Gastrocnemius medialis (tissue), 4 donors: ENCODE results near the gene FAM53A. TPM values are rescaled to one million over a fixed set of nuclear protein-coding genes. Genes with fewer than 3 reads are reported as not detected.

Experiments
- ATAC-seq, 2 donors: fragments of 150-250 bp; one replicate each; pipeline ENCODE4 v1.9.1; 2016
- DNase-seq, 2 donors: peaks; one replicate each; pipeline ENCODE4 v3.0.0-alpha.2; 2019
- H3K27ac ChIP-seq, 4 donors: fragments of 200-600 bp; sonication (generic); 1 replicate in 1 of 4; 2 replicates in 3 of 4; pipeline ENCODE4 v1.5.1; 2016 to 2018; ENCODE audit warnings: mild to moderate bottlenecking in 2 of 4, moderate library complexity in 1 of 4
- H3K27me3 ChIP-seq, 3 donors: fragments of 200-600 bp; sonication (generic) in 2 of 3; 1 replicate in 1 of 3; 2 replicates in 2 of 3; pipeline versions ENCODE4 v1.5.1 to v1.6.0; 2016 to 2019; ENCODE audit warnings: mild to moderate bottlenecking in 1 of 3, moderate library complexity in 1 of 3
- H3K36me3 ChIP-seq, 2 donors: fragments of 200-600 bp; sonication (generic) in 1 of 2; one replicate each; pipeline ENCODE4 v1.5.1; 2017 to 2018
- H3K4me1 ChIP-seq, 2 donors: fragments of 200-600 bp; sonication (generic) in 1 of 2; one replicate each; pipeline ENCODE4 v1.5.1; 2016 to 2017; ENCODE audit warnings: mild to moderate bottlenecking in 2 of 2
- H3K4me3 ChIP-seq, 4 donors: fragments of 200-600 bp; sonication (generic) in 3 of 4; 1 replicate in 1 of 4; 2 replicates in 3 of 4; pipeline ENCODE4 v1.5.1; 2016 to 2019; ENCODE audit warnings: mild to moderate bottlenecking in 2 of 4
- H3K9me3 ChIP-seq, 3 donors: fragments of 200-600 bp; sonication (generic) in 2 of 3; 1 replicate in 1 of 3; 2 replicates in 2 of 3; pipeline ENCODE4 v1.5.1; 2016 to 2019
- CTCF ChIP-seq, 5 experiments: fragments of 450-650 bp in 3 of 5; fragments of 200-600 bp in 2 of 5; sonication (generic) in 2 of 5; IDR thresholded peaks in 4 of 5; conservative IDR thresholded peaks in 1 of 5; 1 replicate in 4 of 5; 2 replicates in 1 of 5; pipeline ENCODE4 v1.5.1; 2016 to 2019; ENCODE audit warnings: antibody characterized with exemption in 5 of 5, mild to moderate bottlenecking in 3 of 5, moderate library complexity in 3 of 5
- POLR2A ChIP-seq, 2 donors: fragments of 450-650 bp; IDR thresholded peaks; one replicate each; pipeline ENCODE4 v1.6.1; 2017; ENCODE audit warnings: antibody characterized with exemption in 2 of 2, mild to moderate bottlenecking in 2 of 2, moderate library complexity in 2 of 2
- in situ Hi-C, 4 donors: fragments of 200-750 bp; cut with MboI; loops; one replicate each; pipeline versions ENCODE4 v1.15.0 to v1.8.0; 2017; ENCODE audit warnings: low sequenced_read_pairs in 4 of 4
- intact Hi-C: fragments of 100-400 bp; cut with DNase I; formaldehyde crosslinking; loops from one replicate; pipeline ENCODE4 v1.15.1; 2023; ENCODE audit warnings: low total_unique reads
- total RNA-seq, 4 donors: library from RNA; depleted of rRNA; stranded (reverse); fragments of >200 nt; gene quantifications; one replicate each; pipeline versions ENCODE4 v1.1.0 to v1.2.3, GENCODE V29; 2016

The FAM53A gene
- total RNA-seq, 4 donors from 2014 or later: 1.8 to 5.2 (median 2.8) TPM

DNA sequence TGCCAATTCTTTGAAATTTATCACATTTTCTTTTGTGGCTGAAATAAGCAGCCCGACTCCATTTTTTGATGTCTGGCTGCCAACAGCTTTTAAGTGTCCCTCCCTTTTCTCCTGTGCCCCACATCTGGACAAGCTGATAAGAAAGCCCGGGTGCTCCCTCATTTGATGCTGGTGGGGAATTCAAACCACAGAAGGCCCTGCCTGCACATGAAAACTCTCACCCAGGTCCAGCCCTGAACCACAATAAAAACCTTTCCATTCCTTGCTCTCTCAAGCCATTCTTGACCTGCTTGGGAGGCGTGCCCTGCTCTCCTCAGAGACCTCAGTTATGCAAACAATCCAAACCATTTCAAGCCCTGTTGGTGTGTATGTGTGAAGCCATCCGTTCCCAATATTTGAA, 93.9 kb downstream of the FAM53A start:
- intact Hi-C loops (no loop called here), in situ Hi-C loops (no loop called here)
- Histone ChIP-seq H3K9me3 (peaks cover 0 to 18% (median 7%) of the 10 kb centered on the region in 3 donors), H3K27me3 (peaks cover 12 to 17% (median 16%) of the 10 kb centered on the region in 3 donors), H3K36me3 (no peaks in the 10 kb centered on the region), H3K4me1 (no peaks in the 10 kb centered on the region), H3K4me3 (no peak overlapping the region), H3K27ac (no peak overlapping the region)
- DNase-seq (no peak), ATAC-seq (no peak)
- TF ChIP-seq CTCF (IDR thresholded peaks at IDR 0.05 in 4 of 5, conservative IDR thresholded peaks at IDR 0.05 in 1 of 5) (no peak), POLR2A (IDR thresholded peaks at IDR 0.05) (no peak)

Other genes starting within 250 kb of the FAM53A start
- 10 to 100 TPM; 17.0 to 25.6 (median 21.0) TPM for gene SLBP, start 28.0 kb upstream of the FAM53A start, total RNA-seq
- 10 to 100 TPM; 30.3 to 78.0 (median 44.2) TPM for gene TMEM129, start 37.0 kb upstream of the FAM53A start, total RNA-seq
- 1 to 10 TPM; 1.5 to 3.2 (median 1.9) TPM for gene TACC3, start 37.2 kb upstream of the FAM53A start, total RNA-seq
- gene FGFR3, start 109.0 kb upstream of the FAM53A start, total RNA-seq: under 1 TPM in 3 of 4 donors, not detected in 1; 0.15 to 0.51 (median 0.18) TPM
- 10 to 100 TPM; 23.2 to 40.3 (median 33.6) TPM for gene LETM1, start 171.8 kb upstream of the FAM53A start, total RNA-seq
- gene NSD2, start 187.1 kb upstream of the FAM53A start, total RNA-seq: 10 to 100 TPM; 14.8 to 21.3 (median 16.8) TPM